ENCODE results near the gene FAM98C. TPM values are rescaled to one million over a fixed set of nuclear protein-coding genes. Genes with fewer than 3 reads are reported as not detected.
"Not testable (repeated sequence)": the region's sequence is repeated elsewhere in the genome, so short reads cannot be mapped to it uniquely, and the experiment has no call there.

Gene FAM98C
- total RNA-seq, 1 experiment from 2014 or later, result 4.6 TPM

- Histone ChIP-seq H3K36me3 (replicated peaks; ENCODE audit: control insufficient read depth, insufficient read depth, low read length) (no peaks in the 10 kb centered on the region), H3K27me3 (ENCODE audit: control insufficient read depth, insufficient read depth, low read length) (peaks cover 7% of the 10 kb centered on the region; the same call in 1 of the 2 replicates), H3K4me3 (ENCODE audit: insufficient read depth, low read depth, low read length) (no peak overlapping the region)
- DNase-seq, result peak; percentile 32
These were observed 18.0 kb downstream of the FAM98C start for GRCh38 chr19:38420935-38421334.

GRCh38 chr19:38421856-38422255 is 19.0 kb downstream of the FAM98C start:
- no peaks in the 10 kb centered on the region for H3K36me3 ChIP-seq (replicated peaks; ENCODE audit: control insufficient read depth, insufficient read depth, low read length)
- H3K27me3 ChIP-seq (ENCODE audit: control insufficient read depth, insufficient read depth, low read length), result peaks cover 7% of the 10 kb centered on the region; the same call in 1 of the 2 replicates
- DNase-seq, result peak; percentile 55
- no peak overlapping the region for H3K4me3 ChIP-seq (ENCODE audit: insufficient read depth, low read depth, low read length)

GRCh38 chr19:38422438-38422837 is 19.5 kb downstream of the FAM98C start:
- DNase-seq, result no peak
- Histone ChIP-seq H3K4me3 (ENCODE audit: insufficient read depth, low read depth, low read length) (no peak overlapping the region), H3K36me3 (replicated peaks; ENCODE audit: control insufficient read depth, insufficient read depth, low read length) (no peaks in the 10 kb centered on the region), H3K27me3 (ENCODE audit: control insufficient read depth, insufficient read depth, low read length) (peaks cover 7% of the 10 kb centered on the region; the same call in 1 of the 2 replicates)

- no peaks in the 10 kb centered on the region; the same call in 1 of the 2 replicates for H3K27me3 ChIP-seq (ENCODE audit: control insufficient read depth, insufficient read depth, low read length)
- H3K36me3 ChIP-seq (replicated peaks; ENCODE audit: control insufficient read depth, insufficient read depth, low read length), result no peaks in the 10 kb centered on the region
- DNase-seq, result no peak
- H3K4me3 ChIP-seq (ENCODE audit: insufficient read depth, low read depth, low read length), result no peak overlapping the region
These were observed 21.4 kb downstream of the FAM98C start for GRCh38 chr19:38424272-38424671.

GRCh38 chr19:38425222-38425809 is 22.4 kb downstream of the FAM98C start:
- Histone ChIP-seq H3K4me3 (ENCODE audit: insufficient read depth, low read depth, low read length) (peak overlapping the region; percentile 11; the same call in 1 of the 2 replicates), H3K27me3 (ENCODE audit: control insufficient read depth, insufficient read depth, low read length) (no peaks in the 10 kb centered on the region), H3K36me3 (replicated peaks; ENCODE audit: control insufficient read depth, insufficient read depth, low read length) (no peaks in the 10 kb centered on the region)
- DNase-seq, result peak; percentile 65

- peak; percentile 85 for DNase-seq
- Histone ChIP-seq H3K36me3 (replicated peaks; ENCODE audit: control insufficient read depth, insufficient read depth, low read length) (no peaks in the 10 kb centered on the region), H3K27me3 (ENCODE audit: control insufficient read depth, insufficient read depth, low read length) (no peaks in the 10 kb centered on the region), H3K4me3 (ENCODE audit: insufficient read depth, low read depth, low read length) (peak within 1 kb of the TSS; percentile 11; the same call in 1 of the 2 replicates)
These were observed 23.0 kb downstream of the FAM98C start, which contains the start of gene RASGRP4 for GRCh38 chr19:38425810-38426466. RASGRP4 (minus strand) TSS chr19:38426219; CDS start chr19:38426091, 128 bp downstream.

GRCh38 chr19:38427035-38427677 is 24.3 kb downstream of the FAM98C start:
- H3K27me3 ChIP-seq (ENCODE audit: control insufficient read depth, insufficient read depth, low read length); H3K36me3 ChIP-seq (replicated peaks; ENCODE audit: control insufficient read depth, insufficient read depth, low read length); H3K4me3 ChIP-seq (ENCODE audit: insufficient read depth, low read depth, low read length); DNase-seq: not testable (repeated sequence)

- Histone ChIP-seq H3K36me3 (replicated peaks; ENCODE audit: control insufficient read depth, insufficient read depth, low read length) (no peaks in the 10 kb centered on the region), H3K4me3 (ENCODE audit: insufficient read depth, low read depth, low read length) (no peak overlapping the region), H3K27me3 (ENCODE audit: control insufficient read depth, insufficient read depth, low read length) (peaks cover 2% of the 10 kb centered on the region; the same call in 1 of the 2 replicates)
- DNase-seq, result peak; percentile 5
These were observed 26.3 kb downstream of the FAM98C start for GRCh38 chr19:38429055-38429810.

- DNase-seq, result no peak
- Histone ChIP-seq H3K27me3 (ENCODE audit: control insufficient read depth, insufficient read depth, low read length) (peaks cover 2% of the 10 kb centered on the region; the same call in 1 of the 2 replicates), H3K36me3 (replicated peaks; ENCODE audit: control insufficient read depth, insufficient read depth, low read length) (no peaks in the 10 kb centered on the region), H3K4me3 (ENCODE audit: insufficient read depth, low read depth, low read length) (no peak overlapping the region)
These were observed 26.9 kb downstream of the FAM98C start for GRCh38 chr19:38429811-38430156.

- no peak for DNase-seq
- Histone ChIP-seq H3K36me3 (replicated peaks; ENCODE audit: control insufficient read depth, insufficient read depth, low read length) (no peaks in the 10 kb centered on the region), H3K27me3 (ENCODE audit: control insufficient read depth, insufficient read depth, low read length) (peaks cover 2% of the 10 kb centered on the region; the same call in 1 of the 2 replicates), H3K4me3 (ENCODE audit: insufficient read depth, low read depth, low read length) (no peak overlapping the region)
These were observed 28.0 kb downstream of the FAM98C start for GRCh38 chr19:38430931-38431330.

- DNase-seq, result peak; percentile 98
- H3K36me3 ChIP-seq (replicated peaks; ENCODE audit: control insufficient read depth, insufficient read depth, low read length), result 0 out of 2 replicates have a peak, but pooled peaks cover 1% of the 10 kb centered on the region
- peak within 1 kb of the TSS; percentile 59 for H3K4me3 ChIP-seq (ENCODE audit: insufficient read depth, low read depth, low read length)
- H3K27me3 ChIP-seq (ENCODE audit: control insufficient read depth, insufficient read depth, low read length), result peaks cover 2% of the 10 kb centered on the region; the same call in 1 of the 2 replicates
These were observed 30.4 kb downstream of the FAM98C start, which contains the start of gene RYR1 for GRCh38 chr19:38433268-38433733. RYR1 (plus strand) TSS chr19:38433691; CDS start chr19:38433830, 139 bp downstream.

- DNase-seq, result peak; percentile 96
- H3K27me3 ChIP-seq (ENCODE audit: control insufficient read depth, insufficient read depth, low read length), result peaks cover 2% of the 10 kb centered on the region; the same call in 1 of the 2 replicates
- H3K36me3 ChIP-seq (replicated peaks; ENCODE audit: control insufficient read depth, insufficient read depth, low read length), result 0 out of 2 replicates have a peak, but pooled peaks cover 1% of the 10 kb centered on the region
- H3K4me3 ChIP-seq (ENCODE audit: insufficient read depth, low read depth, low read length), result peak overlapping the region; percentile 59
These were observed 31.7 kb downstream of the FAM98C start for GRCh38 chr19:38434549-38435051.

GRCh38 chr19:38437295-38437694 is 34.4 kb downstream of the FAM98C start:
- peaks cover 2% of the 10 kb centered on the region; the same call in 1 of the 2 replicates for H3K27me3 ChIP-seq (ENCODE audit: control insufficient read depth, insufficient read depth, low read length)
- DNase-seq, result no peak
- H3K36me3 ChIP-seq (replicated peaks; ENCODE audit: control insufficient read depth, insufficient read depth, low read length), result 0 out of 2 replicates have a peak, but pooled peaks cover 1% of the 10 kb centered on the region
- H3K4me3 ChIP-seq (ENCODE audit: insufficient read depth, low read depth, low read length), result no peak overlapping the region

GRCh38 chr19:38437917-38438316 is 35.0 kb downstream of the FAM98C start:
- no peak for DNase-seq
- H3K36me3 ChIP-seq (replicated peaks; ENCODE audit: control insufficient read depth, insufficient read depth, low read length), result peaks cover 1% of the 10 kb centered on the region; the same call in 1 of the 2 replicates
- peaks cover 2% of the 10 kb centered on the region; the same call in 1 of the 2 replicates for H3K27me3 ChIP-seq (ENCODE audit: control insufficient read depth, insufficient read depth, low read length)
- no peak overlapping the region for H3K4me3 ChIP-seq (ENCODE audit: insufficient read depth, low read depth, low read length)

All from H7 (cell line).